RWPE1 (cell line): ENCODE results near the gene STH.

Source experiments
- CTCF ChIA-PET: fragments of 350-600 bp; sonication (Branson Sonifier 250); formaldehyde crosslinking; extraction: SDS; loops from one replicate; lab custom pipeline; 2021; lab: Yijun Ruan, JAX
- POLR2A ChIA-PET: fragments of 400-600 bp; formaldehyde crosslinking; extraction: SDS; loops from one replicate; lab custom pipeline; 2020; ENCODE audit warnings: antibody characterized with exemption; ENCODE audit not compliant: low non-redundant PET; lab: Yijun Ruan, JAX
- DNase-seq: peaks from one replicate; pipeline ENCODE4 v3.0.0; 2012; ENCODE audit warnings: low spot score
- H3K27ac ChIP-seq: fragments of 450-650 bp; 2 replicates; pipeline ENCODE4 v1.5.1; 2017
- TF ChIP-seq, protein P1 (sequence below): fragments of 450-650 bp; conservative IDR thresholded peaks from 2 replicates; pipeline ENCODE4 v1.5.1; 2017; ENCODE audit warnings: low read depth, mild to moderate bottlenecking

STH gene

DNA sequence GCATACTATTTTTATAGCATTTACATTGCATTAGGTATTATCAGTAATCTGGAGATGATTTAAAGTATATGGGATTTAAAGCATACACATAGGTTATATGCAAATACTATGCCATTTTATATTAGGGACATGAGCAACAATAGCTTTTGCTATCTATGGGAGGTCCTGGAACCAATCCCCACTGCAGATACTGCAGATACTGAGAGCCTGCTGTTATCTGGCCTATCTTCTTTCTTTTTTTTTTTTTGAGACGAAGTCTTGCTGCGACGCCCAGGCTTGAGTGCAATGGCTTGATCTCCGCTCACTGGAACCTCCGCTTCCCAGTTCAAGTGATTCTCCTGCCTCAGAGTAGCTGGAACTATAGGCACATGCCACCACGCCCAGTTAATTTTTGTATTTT is 37.4 kb downstream of the STH start:
- CTCF ChIA-PET: interaction anchor here (0.7 to 0.9 kb wide), 2 partner anchors 8 to 17 kb away, joined by 3 read pairs; no protein-coding TSS in a partner anchor
- DNase-seq: no peak
- no peak overlapping the region for H3K27ac ChIP-seq
- TF ChIP-seq, protein P1, sequence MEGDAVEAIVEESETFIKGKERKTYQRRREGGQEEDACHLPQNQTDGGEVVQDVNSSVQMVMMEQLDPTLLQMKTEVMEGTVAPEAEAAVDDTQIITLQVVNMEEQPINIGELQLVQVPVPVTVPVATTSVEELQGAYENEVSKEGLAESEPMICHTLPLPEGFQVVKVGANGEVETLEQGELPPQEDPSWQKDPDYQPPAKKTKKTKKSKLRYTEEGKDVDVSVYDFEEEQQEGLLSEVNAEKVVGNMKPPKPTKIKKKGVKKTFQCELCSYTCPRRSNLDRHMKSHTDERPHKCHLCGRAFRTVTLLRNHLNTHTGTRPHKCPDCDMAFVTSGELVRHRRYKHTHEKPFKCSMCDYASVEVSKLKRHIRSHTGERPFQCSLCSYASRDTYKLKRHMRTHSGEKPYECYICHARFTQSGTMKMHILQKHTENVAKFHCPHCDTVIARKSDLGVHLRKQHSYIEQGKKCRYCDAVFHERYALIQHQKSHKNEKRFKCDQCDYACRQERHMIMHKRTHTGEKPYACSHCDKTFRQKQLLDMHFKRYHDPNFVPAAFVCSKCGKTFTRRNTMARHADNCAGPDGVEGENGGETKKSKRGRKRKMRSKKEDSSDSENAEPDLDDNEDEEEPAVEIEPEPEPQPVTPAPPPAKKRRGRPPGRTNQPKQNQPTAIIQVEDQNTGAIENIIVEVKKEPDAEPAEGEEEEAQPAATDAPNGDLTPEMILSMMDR: no peak
- POLR2A ChIA-PET: no interaction called here

DNA sequence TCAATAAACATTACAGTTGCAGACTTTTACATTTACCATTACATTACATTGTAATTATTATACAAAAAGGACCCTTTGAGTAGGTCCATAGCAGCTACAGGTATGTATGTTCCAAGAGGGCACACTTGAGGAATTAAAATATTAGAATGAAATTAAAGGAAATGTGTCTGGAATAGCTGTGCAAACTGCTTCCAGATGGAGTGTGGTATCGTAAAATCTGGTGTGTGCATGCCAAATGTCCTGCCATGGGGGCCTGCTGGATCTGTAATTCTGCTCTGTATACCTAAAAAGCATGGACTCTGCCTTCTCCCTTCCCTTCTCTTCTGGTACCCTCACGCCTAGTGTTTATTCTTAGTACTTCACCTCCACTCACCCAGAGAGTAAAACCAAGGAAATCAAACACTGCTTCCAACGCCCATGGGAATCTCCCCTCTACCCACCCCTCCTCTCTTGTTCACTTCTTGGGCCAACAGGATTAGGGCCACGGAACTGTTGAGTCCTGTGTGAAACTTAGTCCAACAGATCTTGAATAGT is 38.7 kb downstream of the STH start:
- TF ChIP-seq, protein P1: no peak
- POLR2A ChIA-PET: no interaction called here
- DNase-seq: no peak
- no peak overlapping the region for H3K27ac ChIP-seq
- CTCF ChIA-PET: no interaction called here

DNA sequence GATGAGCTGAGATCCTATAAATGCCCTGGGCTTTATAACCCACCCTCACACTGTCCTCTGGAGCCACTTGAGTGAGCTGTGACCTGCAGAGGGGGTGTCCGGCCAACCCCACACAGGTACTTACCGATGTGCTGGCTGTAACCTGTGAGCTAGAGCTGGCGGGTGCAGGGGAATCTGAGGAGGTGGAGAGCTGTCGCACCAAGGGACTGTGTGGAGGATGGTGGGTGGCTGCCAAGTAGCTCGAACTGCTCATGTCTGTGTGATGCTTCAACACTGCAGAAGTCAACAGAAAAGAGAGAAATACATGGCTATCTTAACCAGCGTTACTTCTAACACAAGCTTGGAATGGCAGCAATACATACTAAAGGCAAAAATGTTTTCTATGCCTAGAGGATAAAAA is 39.4 kb downstream of the STH start:
- ChIA-PET POLR2A (no interaction called here), CTCF (interaction anchor here (0.9 kb wide), 1 partner anchor 10 kb away, joined by 3 read pairs; no protein-coding TSS in a partner anchor)
- TF ChIP-seq, protein P1: no peak
- H3K27ac ChIP-seq: no peak overlapping the region
- no peak for DNase-seq

DNA sequence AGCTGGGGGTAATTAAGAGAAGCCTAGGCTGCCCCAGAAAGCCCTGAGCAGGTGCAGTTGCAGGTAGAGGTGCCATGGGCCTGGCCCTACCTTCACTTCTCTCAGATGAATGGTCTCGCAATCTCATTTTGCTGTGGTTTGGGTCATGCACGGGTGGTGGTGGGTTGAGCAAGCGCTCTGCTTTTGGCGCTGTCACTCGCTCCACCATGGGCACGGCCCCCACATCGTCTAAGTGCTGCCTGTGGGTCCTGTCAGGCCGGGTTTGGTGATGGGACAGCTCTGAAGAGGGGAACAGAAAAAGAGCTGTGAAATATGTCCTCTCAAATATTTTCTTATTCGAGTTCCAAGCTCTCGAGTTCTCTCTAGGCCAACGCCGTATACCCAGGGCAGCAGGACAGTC is 39.9 kb downstream of the STH start:
- POLR2A ChIA-PET: no interaction called here
- TF ChIP-seq, protein P1: no peak
- DNase-seq: no peak

DNA sequence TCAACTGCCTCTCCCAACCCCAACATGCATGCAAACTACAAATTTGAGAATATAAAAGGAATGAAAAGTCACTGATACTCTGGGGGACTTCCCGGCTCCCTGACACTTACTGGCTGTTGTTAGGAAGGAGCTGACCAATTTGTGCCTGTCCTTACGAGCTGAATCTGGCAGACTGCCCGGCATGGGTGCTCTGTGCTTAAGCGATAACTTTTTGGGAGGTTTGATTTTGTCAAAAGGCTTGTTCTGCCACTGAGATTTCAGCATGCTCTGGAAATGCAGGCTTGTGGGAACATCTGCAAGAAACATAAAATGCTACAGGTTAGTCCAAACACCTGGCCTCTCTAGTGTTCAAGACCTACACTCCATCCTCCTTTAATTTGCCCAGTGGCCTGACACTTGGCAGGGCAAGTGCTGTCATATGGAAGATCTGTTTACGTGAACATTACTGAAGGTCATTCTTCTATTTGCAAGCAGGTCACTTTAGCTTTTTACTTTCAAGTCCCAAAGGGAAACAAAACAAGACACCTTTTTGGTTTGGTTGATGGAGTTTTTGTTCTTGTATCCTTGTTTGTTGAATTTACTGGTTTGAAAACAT is 40.6 kb downstream of the STH start:
- ChIA-PET POLR2A (no interaction called here), CTCF (interaction anchor here (0.9 to 1.4 kb wide), 3 partner anchors 11 to 154 kb away, joined by 3 read pairs; no protein-coding TSS in a partner anchor)
- TF ChIP-seq, protein P1: no peak
- no peak overlapping the region for H3K27ac ChIP-seq
- DNase-seq: no peak

More for the DNA sequence above, 39.9 kb downstream of the STH start:
- CTCF ChIA-PET: interaction anchor here (0.9 to 1.4 kb wide), 2 partner anchors 11 to 155 kb away, joined by 3 read pairs; no protein-coding TSS in a partner anchor
- no peak overlapping the region for H3K27ac ChIP-seq

DNA sequence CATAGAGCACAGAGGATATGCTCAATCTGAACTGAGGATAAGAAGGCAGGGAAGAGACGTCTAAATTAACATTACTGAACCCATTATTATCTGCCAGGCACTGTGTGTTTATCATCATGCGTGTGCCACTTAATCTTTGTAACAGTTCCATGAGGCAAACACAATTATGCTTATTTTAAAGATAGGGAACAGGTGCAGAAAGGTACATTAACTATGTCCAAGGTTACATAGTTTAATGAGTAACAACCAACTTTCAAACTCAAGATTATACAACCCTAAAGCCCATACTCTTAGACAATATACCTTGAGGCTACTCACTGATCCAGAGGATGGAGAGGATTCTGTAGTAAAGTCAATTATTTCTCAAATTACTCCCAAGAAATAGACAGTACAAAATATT is 43.2 kb downstream of the STH start:
- POLR2A ChIA-PET: no interaction called here
- no peak overlapping the region for H3K27ac ChIP-seq
- DNase-seq: no peak
- TF ChIP-seq, protein P1: no peak
- CTCF ChIA-PET: no interaction called here
